GM10266 (cell line): ENCODE results near the gene B2M.
A peak's percentile ranks its signal among the peaks of the same experiment; 100 is the strongest.

Source experiments
- DNase-seq: peaks from one replicate; pipeline ENCODE4 v3.0.0; 2012; ENCODE audit errors: extremely low spot score
- CTCF ChIP-seq: IDR thresholded peaks from 2 replicates; pipeline ENCODE4 v1.5.1; 2012; ENCODE audit warnings: mild to moderate bottlenecking, low read depth; ENCODE audit not compliant: control insufficient read depth, insufficient read depth; ENCODE audit errors: missing control alignments

Gene B2M

GRCh38 chr15:44706946-44707636 lies 4.2 kb upstream of the B2M start:
- TF ChIP-seq CTCF = no peak
- no peak for DNase-seq

GRCh38 chr15:44710236-44711095 lies 851 bp upstream of the B2M start:
- TF ChIP-seq CTCF = peak; percentile 72
- DNase-seq = peak; percentile 44

- no peak for TF ChIP-seq CTCF
- no peak for DNase-seq
Measured at GRCh38 chr15:44711743-44712345, 527 bp downstream of the B2M start.

- peak; percentile 35 for DNase-seq
Measured at GRCh38 chr15:44712346-44713005, 1.2 kb downstream of the B2M start.

GRCh38 chr15:44713006-44713966 lies 2.0 kb downstream of the B2M start:
- TF ChIP-seq CTCF = no peak
- DNase-seq = no peak

More at GRCh38 chr15:44712346-44713005, 1.2 kb downstream of the B2M start:
- TF ChIP-seq CTCF = no peak

- DNase-seq = no peak
Measured at GRCh38 chr15:44715142-44715796, 4.0 kb downstream of the B2M start.

More at GRCh38 chr15:44715142-44715796, 4.0 kb downstream of the B2M start:
- TF ChIP-seq CTCF = no peak
